NCI-H524 treated with DMSO at 0.1 percent for 48 hours (cell line): ENCODE measurements around the gene PHF11.
A peak's percentile ranks its signal among the peaks of the same experiment; 100 is the strongest.
"Not testable (repeated sequence)": the region's sequence is repeated elsewhere in the genome, so short reads cannot be mapped to it uniquely, and the experiment has no call there.

Experiments
- DNase-seq: peaks from one replicate; lab custom pipeline; 2025; lab: John Stamatoyannopoulos, UW

The PHF11 gene

GRCh38 chr13:49495783-49496762, at the start of gene PHF11:
Gene PHF11, plus strand, starts transcription at chr13:49495953. Its CDS starts 49 bp downstream, at chr13:49496002.
- no peak for DNase-seq

- DNase-seq: no peak
Observed at GRCh38 chr13:49446473-49446872, 49.3 kb upstream of the PHF11 start.

- DNase-seq: no peak
Observed at GRCh38 chr13:49448753-49449152, 47.0 kb upstream of the PHF11 start.

GRCh38 chr13:49450105-49450819, 45.5 kb upstream of the PHF11 start:
- peak; percentile 32 for DNase-seq

GRCh38 chr13:49452725-49453457, 42.9 kb upstream of the PHF11 start:
- DNase-seq: no peak

GRCh38 chr13:49453465-49453864, 42.3 kb upstream of the PHF11 start:
- DNase-seq: no peak

GRCh38 chr13:49454388-49455006, 41.3 kb upstream of the PHF11 start:
- DNase-seq: no peak

- no peak for DNase-seq
Observed at GRCh38 chr13:49455007-49455398, 40.8 kb upstream of the PHF11 start.

- DNase-seq: no peak
Observed at GRCh38 chr13:49456156-49456555, 39.6 kb upstream of the PHF11 start.

GRCh38 chr13:49457221-49457620, 38.5 kb upstream of the PHF11 start:
- DNase-seq: no peak

GRCh38 chr13:49459580-49459979, 36.2 kb upstream of the PHF11 start:
- DNase-seq: no peak

- DNase-seq: no peak
Observed at GRCh38 chr13:49464085-49464484, 31.7 kb upstream of the PHF11 start.

GRCh38 chr13:49464621-49465325, 31.0 kb upstream of the PHF11 start:
- no peak for DNase-seq

- no peak for DNase-seq
Observed at GRCh38 chr13:49466292-49466838, 29.4 kb upstream of the PHF11 start.

- no peak for DNase-seq
Observed at GRCh38 chr13:49472186-49472585, 23.6 kb upstream of the PHF11 start.

GRCh38 chr13:49476529-49476928, 19.2 kb upstream of the PHF11 start:
- no peak for DNase-seq

- DNase-seq: no peak
Observed at GRCh38 chr13:49481788-49482187, 14.0 kb upstream of the PHF11 start.

GRCh38 chr13:49488563-49488962, 7.2 kb upstream of the PHF11 start:
- no peak for DNase-seq

GRCh38 chr13:49494645-49495044, 1.1 kb upstream of the PHF11 start:
- DNase-seq: no peak

GRCh38 chr13:49496837-49497236, 1.1 kb downstream of the PHF11 start:
- not testable (repeated sequence) for DNase-seq

GRCh38 chr13:49497272-49497671, 1.5 kb downstream of the PHF11 start:
- no peak for DNase-seq
